SKM-1 treated with dmso at 0.1 percent for 144 hours (cell line): Measurements from ENCODE around the gene UTP15.
A peak's percentile ranks its signal among the peaks of the same experiment; 100 is the strongest.

Experiments used
- DNase-seq: peaks from one replicate; lab custom pipeline; 2025; ENCODE audit not compliant: unreplicated experiment; lab: John Stamatoyannopoulos, UW

Gene UTP15, protein sequence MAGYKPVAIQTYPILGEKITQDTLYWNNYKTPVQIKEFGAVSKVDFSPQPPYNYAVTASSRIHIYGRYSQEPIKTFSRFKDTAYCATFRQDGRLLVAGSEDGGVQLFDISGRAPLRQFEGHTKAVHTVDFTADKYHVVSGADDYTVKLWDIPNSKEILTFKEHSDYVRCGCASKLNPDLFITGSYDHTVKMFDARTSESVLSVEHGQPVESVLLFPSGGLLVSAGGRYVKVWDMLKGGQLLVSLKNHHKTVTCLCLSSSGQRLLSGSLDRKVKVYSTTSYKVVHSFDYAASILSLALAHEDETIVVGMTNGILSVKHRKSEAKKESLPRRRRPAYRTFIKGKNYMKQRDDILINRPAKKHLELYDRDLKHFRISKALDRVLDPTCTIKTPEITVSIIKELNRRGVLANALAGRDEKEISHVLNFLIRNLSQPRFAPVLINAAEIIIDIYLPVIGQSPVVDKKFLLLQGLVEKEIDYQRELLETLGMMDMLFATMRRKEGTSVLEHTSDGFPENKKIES

DNA sequence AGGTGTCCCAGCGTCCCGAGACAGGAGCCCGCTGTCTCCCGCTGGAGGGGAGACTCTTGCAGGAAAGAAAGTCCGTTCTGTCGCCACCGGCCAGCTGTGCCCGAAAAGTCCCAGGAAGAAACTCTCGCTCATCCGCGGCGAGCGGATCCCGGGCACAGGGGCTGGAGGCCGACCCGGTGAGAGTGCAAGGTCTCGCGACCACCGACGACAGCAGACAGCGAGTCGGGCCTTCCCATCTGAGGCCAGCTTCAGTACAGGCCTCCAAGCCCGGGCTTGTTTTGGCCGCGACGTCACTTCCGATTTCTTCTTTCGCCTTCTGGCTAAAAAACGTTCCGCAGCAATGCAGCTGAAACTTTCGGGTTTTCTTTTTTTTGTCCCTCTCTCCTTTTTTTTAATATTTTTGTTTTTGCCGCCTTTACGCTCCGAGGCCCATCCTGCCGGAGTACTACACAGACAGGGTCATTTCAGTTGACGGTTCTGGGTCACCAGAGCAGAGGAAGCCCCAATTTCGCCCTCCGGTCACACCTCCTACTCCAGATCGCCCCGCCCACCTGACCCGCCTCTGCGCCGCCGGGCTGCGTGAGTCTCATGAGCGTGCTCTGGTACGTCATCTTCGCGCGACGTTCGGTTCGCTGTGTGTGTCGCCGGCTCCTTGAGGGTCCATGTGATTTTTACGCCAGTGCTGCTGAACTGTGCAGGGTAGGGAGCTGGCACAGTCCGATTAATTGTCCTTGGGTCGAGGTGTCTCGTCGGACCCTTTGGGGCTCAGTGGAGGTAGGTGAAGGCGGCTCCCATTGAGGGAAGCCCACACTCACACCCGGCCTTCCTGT, at the start of gene UTP15, which contains the start of gene ANKRA2:
Gene UTP15, plus strand, starts transcription at position 605 of the 830 bp plus-strand sequence. CDS start 1,602 bp downstream, outside the sequence.
Gene ANKRA2, minus strand, starts transcription at position 501 of the 830 bp plus-strand sequence. CDS start 2,758 bp downstream, outside the sequence.
- peak; percentile 93 for DNase-seq

GRCh38 chr5:73519531-73520283, 45.8 kb upstream of the UTP15 start:
- peak; percentile 84 for DNase-seq

DNA sequence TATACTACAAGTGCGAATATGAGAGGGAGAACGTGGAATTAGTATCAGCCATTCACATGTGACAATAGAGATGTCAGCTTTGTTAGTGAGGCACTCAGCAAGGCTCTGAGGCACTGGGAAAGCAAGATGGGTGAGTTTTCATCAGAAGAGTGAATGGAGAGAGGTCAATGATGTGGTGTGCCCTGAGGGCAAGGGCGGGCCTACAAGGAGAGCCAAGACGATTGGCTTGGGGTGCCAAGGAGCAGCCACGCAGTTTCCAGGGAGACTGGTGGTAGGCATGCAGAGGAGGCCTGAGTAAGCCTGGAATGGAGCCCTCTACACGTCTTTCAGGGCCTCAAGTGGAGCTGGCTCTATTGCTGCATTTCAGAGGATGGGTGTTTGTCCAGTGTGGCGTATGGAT, 42.6 kb upstream of the UTP15 start:
- no peak for DNase-seq

GRCh38 chr5:73523861-73524260, 41.7 kb upstream of the UTP15 start:
- no peak for DNase-seq

DNA sequence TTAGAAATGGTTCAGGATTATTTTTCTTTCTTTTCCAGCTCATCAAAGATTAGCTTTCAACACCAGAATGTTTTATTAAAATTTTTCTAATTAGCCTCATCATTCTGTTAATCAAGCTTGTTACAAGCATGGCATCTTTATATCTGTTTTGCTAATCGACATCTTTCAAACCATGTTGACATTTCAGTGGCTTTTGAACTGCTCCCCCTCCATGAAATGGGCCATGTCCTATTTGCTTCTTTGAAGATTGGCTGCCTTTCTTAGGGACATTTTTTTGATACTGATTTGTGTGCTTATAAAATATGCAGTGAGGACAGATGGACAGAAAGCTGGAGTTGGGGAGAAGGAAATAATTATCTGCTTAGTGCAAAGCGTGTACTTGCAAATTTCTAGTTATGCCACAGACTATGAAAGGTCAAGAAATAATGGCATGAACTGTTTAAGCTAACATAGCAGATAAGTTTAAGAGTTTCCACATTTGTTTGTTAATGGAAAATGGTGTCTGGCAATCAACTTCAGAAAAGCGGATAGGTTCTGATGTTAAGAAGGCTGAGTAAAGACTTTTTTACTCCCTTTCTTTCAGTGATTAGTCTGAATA, 39.8 kb upstream of the UTP15 start:
- no peak for DNase-seq

DNA sequence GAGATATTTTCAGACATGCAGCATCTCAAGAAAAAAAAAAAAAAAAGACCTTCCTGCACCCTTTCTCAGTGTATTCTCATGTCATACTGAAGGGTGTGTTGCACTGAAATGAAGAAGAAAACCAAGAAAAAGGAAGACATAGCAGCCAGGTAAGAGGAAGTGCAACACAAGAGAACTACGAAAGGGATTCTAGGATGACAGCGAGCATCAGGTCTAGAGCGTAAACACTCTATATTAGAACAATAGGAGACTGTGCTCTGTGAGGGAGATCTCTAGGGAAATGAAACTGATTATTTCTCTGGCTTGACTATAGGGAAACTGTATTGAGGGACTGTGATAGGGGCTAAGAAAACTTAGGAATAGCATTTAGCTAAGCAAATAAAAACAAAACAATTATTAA, 37.3 kb upstream of the UTP15 start:
- DNase-seq = no peak

GRCh38 chr5:73529081-73529480, 36.5 kb upstream of the UTP15 start:
- DNase-seq = no peak

- DNase-seq = no peak
Measured at GRCh38 chr5:73531356-73531755, 34.2 kb upstream of the UTP15 start.

GRCh38 chr5:73532195-73532594, 33.3 kb upstream of the UTP15 start:
- DNase-seq = no peak

GRCh38 chr5:73534011-73534644, 31.4 kb upstream of the UTP15 start:
- no peak for DNase-seq

- DNase-seq = no peak
Measured at GRCh38 chr5:73534971-73535370, 30.6 kb upstream of the UTP15 start.

DNA sequence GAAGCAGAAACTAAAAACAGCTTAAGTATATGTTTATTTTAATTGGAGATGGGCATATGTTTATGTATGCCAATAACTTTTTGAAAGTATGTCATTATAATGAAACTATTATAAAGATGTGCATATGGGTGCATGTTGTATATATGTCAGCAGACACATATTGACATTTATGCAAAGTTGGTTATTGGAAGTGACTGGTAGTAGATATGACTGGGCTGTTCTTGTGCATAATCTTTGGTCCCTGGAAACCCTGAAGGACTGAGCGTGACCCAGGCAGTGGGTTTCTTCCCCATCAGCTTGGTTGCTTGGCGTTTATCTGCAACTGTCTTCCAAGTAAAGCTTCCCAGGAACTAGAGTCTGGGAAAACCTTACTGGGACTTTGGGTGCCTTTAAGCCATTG, 25.8 kb upstream of the UTP15 start:
- DNase-seq = no peak

DNA sequence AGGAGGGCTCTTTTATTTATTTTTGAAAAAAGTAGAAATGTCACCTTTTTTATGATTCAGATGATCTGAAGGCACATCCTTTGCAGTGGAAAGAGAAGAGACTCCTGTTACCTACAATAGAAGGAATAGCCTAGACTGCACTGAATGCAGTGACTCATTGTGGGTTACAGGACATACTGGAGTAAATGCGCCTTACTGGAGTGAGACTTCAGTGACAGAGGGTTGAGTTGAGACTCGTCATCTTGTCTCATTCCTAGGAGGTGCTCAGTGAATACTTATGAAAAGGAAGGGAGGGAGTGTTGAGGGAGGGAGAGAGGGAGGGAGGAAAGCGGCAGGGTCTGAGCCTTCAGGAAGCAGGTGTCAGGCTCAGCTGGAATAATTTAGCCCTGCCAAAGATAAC, 25.4 kb upstream of the UTP15 start:
- DNase-seq = no peak

DNA sequence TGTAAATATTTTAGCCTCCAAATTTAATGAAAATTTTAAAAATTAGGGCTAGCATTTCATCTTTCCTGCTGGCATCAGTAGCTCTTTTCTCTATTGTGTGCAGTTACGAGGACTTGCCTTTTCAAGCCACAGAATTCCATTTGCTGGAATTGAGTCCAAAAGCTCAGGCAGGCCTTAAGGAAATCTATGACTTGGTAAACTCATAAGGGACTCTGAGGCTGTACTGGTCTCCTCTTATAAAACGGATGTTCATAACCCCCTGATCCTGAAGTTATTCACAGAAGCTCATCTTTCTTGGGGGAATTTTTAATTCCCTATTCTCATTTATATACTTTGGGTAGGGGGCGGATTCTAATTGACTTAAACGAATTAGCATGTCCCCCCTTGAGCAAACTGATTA, 23.5 kb upstream of the UTP15 start:
- DNase-seq = no peak

GRCh38 chr5:73544429-73545402, 20.8 kb upstream of the UTP15 start:
- DNase-seq = no peak

DNA sequence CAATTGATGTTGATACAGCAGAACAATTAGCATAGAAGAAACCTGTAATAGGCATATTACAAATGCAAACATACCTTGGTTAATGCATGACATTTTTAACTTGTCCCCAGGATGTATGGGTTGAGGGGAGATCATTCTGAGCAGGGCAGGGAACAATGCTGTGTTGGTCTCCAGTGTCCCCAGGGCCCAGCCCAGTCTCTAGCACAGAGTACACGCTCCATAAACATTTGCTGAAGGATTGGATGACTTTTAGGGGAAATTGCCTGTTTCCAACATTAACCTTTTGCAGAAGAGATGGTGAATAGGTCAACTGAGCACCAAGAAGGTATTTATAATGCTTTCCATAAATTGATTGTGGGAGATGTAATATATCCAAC, 20.2 kb upstream of the UTP15 start:
- no peak for DNase-seq

- DNase-seq = no peak
Measured at GRCh38 chr5:73550016-73550415, 15.5 kb upstream of the UTP15 start.

DNA sequence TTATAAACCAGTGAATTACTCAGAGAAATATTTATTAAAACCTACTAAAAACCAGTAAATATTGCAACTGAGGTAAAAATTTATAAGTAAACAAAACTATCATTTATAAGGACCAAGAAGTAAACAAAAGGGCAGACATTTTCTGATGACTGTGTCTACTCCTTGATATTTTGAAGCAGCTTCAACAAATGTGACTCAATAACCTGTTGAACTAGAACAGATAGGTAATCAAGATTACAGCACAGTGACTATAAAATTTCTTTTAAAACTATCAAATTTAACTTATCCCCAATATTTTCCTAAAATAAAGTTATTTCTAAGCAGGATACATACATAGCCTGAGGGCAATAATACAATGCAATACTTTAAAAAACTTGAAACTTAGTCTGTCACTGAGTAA, 12.9 kb upstream of the UTP15 start:
- no peak for DNase-seq

- no peak for DNase-seq
Measured at GRCh38 chr5:73558950-73559349, 6.6 kb upstream of the UTP15 start.
